WTC11 (cell line): Measurements from ENCODE around the gene SYDE2.

Source experiments
- GABPB1 ChIP-seq: sonication (generic); formaldehyde crosslinking; IDR thresholded peaks from 2 replicates; pipeline ENCODE4 v1.8.1; 2023; ENCODE audit warnings: mild to moderate bottlenecking, missing genetic modification reagents
- NFYB ChIP-seq: sonication (generic); formaldehyde crosslinking; conservative IDR thresholded peaks from 2 replicates; pipeline ENCODE4 v1.8.0; 2022; ENCODE audit warnings: low read depth, missing genetic modification reagents
- SP1 ChIP-seq: sonication (generic); formaldehyde crosslinking; conservative IDR thresholded peaks from 2 replicates; pipeline ENCODE4 v1.8.1; 2022; ENCODE audit warnings: missing genetic modification reagents
- TEAD4 ChIP-seq: sonication (generic); formaldehyde crosslinking; IDR thresholded peaks from 2 replicates; pipeline ENCODE4 v1.8.0; 2022; ENCODE audit warnings: mild to moderate bottlenecking, missing genetic modification reagents
- ZNF396 ChIP-seq: fragments of 250-450 bp; sonication (Bioruptor Pico); IDR thresholded peaks from 2 replicates; pipeline ENCODE4 v1.8.0; 2021; ENCODE audit warnings: mild to moderate bottlenecking, moderate library complexity, borderline replicate concordance
- TF ChIP-seq, protein P1 (sequence below): fragments of 200-600 bp; IDR thresholded peaks from 2 replicates; pipeline ENCODE4 v1.8.0; 2022; ENCODE audit warnings: antibody characterized with exemption
- TF ChIP-seq, protein P2 (sequence below): sonication (generic); formaldehyde crosslinking; IDR thresholded peaks from 2 replicates; pipeline ENCODE4 v1.8.0; 2022; ENCODE audit warnings: mild to moderate bottlenecking, missing genetic modification reagents
- TF ChIP-seq, protein P3 (sequence below): sonication (generic); formaldehyde crosslinking; IDR thresholded peaks from 2 replicates; pipeline ENCODE4 v1.8.1; 2023; ENCODE audit warnings: mild to moderate bottlenecking, missing genetic modification reagents, moderate library complexity
- TF ChIP-seq, protein P4 (sequence below): sonication (generic); formaldehyde crosslinking; IDR thresholded peaks from 2 replicates; pipeline ENCODE4 v1.8.0; 2023; ENCODE audit warnings: missing genetic modification reagents
- TF ChIP-seq, protein P5 (sequence below): sonication (generic); formaldehyde crosslinking; IDR thresholded peaks from 2 replicates; pipeline ENCODE4 v1.8.0; 2022; ENCODE audit warnings: mild to moderate bottlenecking, missing genetic modification reagents
- TF ChIP-seq, protein P6 (sequence below): sonication (generic); formaldehyde crosslinking; conservative IDR thresholded peaks from 2 replicates; pipeline ENCODE4 v1.8.1; 2023; ENCODE audit warnings: mild to moderate bottlenecking, low read depth, missing genetic modification reagents, moderate library complexity
- TF ChIP-seq, protein P7 (sequence below): sonication (generic); formaldehyde crosslinking; IDR thresholded peaks from 2 replicates; pipeline ENCODE4 v1.8.1; 2022; ENCODE audit warnings: low read depth, mild to moderate bottlenecking, moderate library complexity, missing genetic modification reagents, borderline replicate concordance
- TF ChIP-seq, protein P8 (sequence below): sonication (generic); formaldehyde crosslinking; IDR thresholded peaks from 2 replicates; pipeline ENCODE4 v1.8.1; 2022; ENCODE audit warnings: missing genetic modification reagents, borderline replicate concordance

DNA sequence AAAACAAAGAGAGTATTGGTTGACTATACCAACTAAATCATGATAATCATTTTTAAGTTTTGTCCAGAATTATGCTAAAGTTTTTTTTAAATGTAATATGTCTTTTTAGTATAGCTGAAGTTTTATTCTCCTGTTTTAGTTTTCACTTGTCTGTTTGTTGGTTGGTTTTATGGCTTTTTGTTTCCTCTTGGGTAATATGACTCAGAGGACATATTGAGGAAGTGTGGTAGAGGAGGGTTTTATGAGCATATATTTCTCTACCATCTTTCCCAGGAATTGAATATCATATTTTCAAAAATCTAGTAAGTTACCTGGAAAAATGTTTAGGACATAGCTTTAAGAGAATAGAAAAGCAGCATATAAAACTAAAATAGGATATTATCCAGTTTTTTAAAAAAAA is 84.0 kb downstream of the SYDE2 start:
- TF ChIP-seq, protein P1, sequence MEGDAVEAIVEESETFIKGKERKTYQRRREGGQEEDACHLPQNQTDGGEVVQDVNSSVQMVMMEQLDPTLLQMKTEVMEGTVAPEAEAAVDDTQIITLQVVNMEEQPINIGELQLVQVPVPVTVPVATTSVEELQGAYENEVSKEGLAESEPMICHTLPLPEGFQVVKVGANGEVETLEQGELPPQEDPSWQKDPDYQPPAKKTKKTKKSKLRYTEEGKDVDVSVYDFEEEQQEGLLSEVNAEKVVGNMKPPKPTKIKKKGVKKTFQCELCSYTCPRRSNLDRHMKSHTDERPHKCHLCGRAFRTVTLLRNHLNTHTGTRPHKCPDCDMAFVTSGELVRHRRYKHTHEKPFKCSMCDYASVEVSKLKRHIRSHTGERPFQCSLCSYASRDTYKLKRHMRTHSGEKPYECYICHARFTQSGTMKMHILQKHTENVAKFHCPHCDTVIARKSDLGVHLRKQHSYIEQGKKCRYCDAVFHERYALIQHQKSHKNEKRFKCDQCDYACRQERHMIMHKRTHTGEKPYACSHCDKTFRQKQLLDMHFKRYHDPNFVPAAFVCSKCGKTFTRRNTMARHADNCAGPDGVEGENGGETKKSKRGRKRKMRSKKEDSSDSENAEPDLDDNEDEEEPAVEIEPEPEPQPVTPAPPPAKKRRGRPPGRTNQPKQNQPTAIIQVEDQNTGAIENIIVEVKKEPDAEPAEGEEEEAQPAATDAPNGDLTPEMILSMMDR, result no peak
- TF ChIP-seq, protein P2, sequence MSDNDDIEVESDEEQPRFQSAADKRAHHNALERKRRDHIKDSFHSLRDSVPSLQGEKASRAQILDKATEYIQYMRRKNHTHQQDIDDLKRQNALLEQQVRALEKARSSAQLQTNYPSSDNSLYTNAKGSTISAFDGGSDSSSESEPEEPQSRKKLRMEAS (CRISPR knock-in tag), result no peak
- TF ChIP-seq GABPB1, result no peak
- TF ChIP-seq, protein P3, sequence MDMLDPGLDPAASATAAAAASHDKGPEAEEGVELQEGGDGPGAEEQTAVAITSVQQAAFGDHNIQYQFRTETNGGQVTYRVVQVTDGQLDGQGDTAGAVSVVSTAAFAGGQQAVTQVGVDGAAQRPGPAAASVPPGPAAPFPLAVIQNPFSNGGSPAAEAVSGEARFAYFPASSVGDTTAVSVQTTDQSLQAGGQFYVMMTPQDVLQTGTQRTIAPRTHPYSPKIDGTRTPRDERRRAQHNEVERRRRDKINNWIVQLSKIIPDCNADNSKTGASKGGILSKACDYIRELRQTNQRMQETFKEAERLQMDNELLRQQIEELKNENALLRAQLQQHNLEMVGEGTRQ (CRISPR knock-in tag), result no peak
- TF ChIP-seq, protein P4, sequence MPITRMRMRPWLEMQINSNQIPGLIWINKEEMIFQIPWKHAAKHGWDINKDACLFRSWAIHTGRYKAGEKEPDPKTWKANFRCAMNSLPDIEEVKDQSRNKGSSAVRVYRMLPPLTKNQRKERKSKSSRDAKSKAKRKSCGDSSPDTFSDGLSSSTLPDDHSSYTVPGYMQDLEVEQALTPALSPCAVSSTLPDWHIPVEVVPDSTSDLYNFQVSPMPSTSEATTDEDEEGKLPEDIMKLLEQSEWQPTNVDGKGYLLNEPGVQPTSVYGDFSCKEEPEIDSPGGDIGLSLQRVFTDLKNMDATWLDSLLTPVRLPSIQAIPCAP (CRISPR knock-in tag), result no peak
- TF ChIP-seq TEAD4 (CRISPR knock-in tag), result no peak
- TF ChIP-seq, protein P5, sequence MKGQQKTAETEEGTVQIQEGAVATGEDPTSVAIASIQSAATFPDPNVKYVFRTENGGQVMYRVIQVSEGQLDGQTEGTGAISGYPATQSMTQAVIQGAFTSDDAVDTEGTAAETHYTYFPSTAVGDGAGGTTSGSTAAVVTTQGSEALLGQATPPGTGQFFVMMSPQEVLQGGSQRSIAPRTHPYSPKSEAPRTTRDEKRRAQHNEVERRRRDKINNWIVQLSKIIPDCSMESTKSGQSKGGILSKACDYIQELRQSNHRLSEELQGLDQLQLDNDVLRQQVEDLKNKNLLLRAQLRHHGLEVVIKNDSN (CRISPR knock-in tag), result no peak
- no peak for TF ChIP-seq ZNF396 (CRISPR knock-in tag)
- TF ChIP-seq, protein P6, sequence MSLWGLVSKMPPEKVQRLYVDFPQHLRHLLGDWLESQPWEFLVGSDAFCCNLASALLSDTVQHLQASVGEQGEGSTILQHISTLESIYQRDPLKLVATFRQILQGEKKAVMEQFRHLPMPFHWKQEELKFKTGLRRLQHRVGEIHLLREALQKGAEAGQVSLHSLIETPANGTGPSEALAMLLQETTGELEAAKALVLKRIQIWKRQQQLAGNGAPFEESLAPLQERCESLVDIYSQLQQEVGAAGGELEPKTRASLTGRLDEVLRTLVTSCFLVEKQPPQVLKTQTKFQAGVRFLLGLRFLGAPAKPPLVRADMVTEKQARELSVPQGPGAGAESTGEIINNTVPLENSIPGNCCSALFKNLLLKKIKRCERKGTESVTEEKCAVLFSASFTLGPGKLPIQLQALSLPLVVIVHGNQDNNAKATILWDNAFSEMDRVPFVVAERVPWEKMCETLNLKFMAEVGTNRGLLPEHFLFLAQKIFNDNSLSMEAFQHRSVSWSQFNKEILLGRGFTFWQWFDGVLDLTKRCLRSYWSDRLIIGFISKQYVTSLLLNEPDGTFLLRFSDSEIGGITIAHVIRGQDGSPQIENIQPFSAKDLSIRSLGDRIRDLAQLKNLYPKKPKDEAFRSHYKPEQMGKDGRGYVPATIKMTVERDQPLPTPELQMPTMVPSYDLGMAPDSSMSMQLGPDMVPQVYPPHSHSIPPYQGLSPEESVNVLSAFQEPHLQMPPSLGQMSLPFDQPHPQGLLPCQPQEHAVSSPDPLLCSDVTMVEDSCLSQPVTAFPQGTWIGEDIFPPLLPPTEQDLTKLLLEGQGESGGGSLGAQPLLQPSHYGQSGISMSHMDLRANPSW (CRISPR knock-in tag), result no peak
- TF ChIP-seq, protein P7, sequence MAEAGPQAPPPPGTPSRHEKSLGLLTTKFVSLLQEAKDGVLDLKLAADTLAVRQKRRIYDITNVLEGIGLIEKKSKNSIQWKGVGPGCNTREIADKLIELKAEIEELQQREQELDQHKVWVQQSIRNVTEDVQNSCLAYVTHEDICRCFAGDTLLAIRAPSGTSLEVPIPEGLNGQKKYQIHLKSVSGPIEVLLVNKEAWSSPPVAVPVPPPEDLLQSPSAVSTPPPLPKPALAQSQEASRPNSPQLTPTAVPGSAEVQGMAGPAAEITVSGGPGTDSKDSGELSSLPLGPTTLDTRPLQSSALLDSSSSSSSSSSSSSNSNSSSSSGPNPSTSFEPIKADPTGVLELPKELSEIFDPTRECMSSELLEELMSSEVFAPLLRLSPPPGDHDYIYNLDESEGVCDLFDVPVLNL, result no peak
- TF ChIP-seq, protein P8, sequence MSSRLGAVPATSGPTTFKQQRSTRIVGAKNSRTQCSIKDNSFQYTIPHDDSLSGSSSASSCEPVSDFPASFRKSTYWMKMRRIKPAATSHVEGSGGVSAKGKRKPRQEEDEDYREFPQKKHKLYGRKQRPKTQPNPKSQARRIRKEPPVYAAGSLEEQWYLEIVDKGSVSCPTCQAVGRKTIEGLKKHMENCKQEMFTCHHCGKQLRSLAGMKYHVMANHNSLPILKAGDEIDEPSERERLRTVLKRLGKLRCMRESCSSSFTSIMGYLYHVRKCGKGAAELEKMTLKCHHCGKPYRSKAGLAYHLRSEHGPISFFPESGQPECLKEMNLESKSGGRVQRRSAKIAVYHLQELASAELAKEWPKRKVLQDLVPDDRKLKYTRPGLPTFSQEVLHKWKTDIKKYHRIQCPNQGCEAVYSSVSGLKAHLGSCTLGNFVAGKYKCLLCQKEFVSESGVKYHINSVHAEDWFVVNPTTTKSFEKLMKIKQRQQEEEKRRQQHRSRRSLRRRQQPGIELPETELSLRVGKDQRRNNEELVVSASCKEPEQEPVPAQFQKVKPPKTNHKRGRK (CRISPR knock-in tag), result no peak
- TF ChIP-seq SP1 (CRISPR knock-in tag), result no peak
- no peak for TF ChIP-seq NFYB
